BLaER1 treated with 17β-estradiol and CSF1 and Interleukin-3, amounts not matched to agents 10 nM and 100 nM (cell line): ENCODE results near the gene C14orf132.

ENCODE experiments used
- H3K27ac ChIP-seq, 11 experiments: shearing (Covaris generic); formaldehyde crosslinking; 2 replicates each; pipeline ENCODE4 v1.8.1; 2022
- H3K27me3 ChIP-seq, 11 experiments: shearing (Covaris generic); formaldehyde crosslinking; 2 replicates each; pipeline ENCODE4 v1.8.1; 2022
- H3K36me3 ChIP-seq, 11 experiments: shearing (Covaris generic); formaldehyde crosslinking; 2 replicates each; pipeline ENCODE4 v1.8.1; 2022
- H3K4me1 ChIP-seq, 10 experiments: shearing (Covaris generic); formaldehyde crosslinking; 2 replicates each; pipeline ENCODE4 v1.8.1; 2022
- H3K4me2 ChIP-seq, 11 experiments: shearing (Covaris generic); formaldehyde crosslinking; 2 replicates each; pipeline ENCODE4 v1.8.1; 2022
- H3K4me3 ChIP-seq, 10 experiments: shearing (Covaris generic); formaldehyde crosslinking; 2 replicates each; pipeline ENCODE4 v1.8.1; 2022
- H3K9ac ChIP-seq, 11 experiments: shearing (Covaris generic); formaldehyde crosslinking; 2 replicates each; pipeline ENCODE4 v1.8.1; 2022
- H3K9me3 ChIP-seq, 11 experiments: shearing (Covaris generic); formaldehyde crosslinking; replicated peaks in 1 of 11; 2 replicates each; pipeline ENCODE4 v1.8.1; 2022
- H4K20me1 ChIP-seq, 11 experiments: shearing (Covaris generic); formaldehyde crosslinking; 2 replicates each; pipeline ENCODE4 v1.8.1; 2022
- Cebpa-rat ChIP-seq, 11 experiments: shearing (Covaris generic); IDR thresholded peaks; 2 replicates each; pipeline ENCODE4 v1.8.1; 2022

C14orf132 gene

DNA sequence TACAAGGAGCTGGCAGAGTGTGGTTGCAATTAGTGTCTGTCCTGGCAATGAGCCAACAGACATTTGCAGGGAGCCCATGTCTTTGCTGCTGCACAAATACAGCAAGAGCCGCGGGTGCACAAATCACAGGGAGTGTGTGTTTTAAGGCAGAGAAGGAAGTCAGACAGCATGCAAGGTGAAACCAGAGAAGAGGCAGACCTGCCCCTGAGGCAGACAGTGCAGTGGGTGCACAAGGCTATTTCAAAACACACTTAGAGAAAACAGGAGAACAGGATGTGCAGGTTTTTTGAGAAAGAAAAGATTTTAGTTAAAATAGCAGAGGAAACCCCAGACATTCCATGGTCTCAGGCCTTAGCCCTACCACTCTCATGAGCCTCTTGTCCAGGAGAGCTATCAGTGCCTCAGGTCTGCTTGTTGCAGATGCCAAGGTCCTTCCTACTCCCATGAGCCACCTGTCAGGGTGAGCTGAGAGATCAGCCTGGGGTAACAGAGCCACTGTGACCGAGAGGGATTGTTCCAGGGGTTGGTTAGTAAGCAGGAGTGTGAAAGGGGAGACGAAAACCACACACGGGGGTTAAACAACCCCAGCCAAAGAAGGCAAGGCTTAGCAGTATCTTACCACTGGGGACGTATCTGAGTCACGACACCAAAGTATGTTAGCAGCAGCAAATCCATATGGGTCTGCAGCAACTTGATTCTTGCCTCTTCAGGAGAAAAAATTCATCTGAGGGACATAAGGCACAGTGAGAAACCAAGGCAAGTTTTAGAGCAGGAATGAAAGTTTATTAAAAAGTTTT, 78.1 kb downstream of the C14orf132 start:
- H3K4me2 ChIP-seq = peak overlapping the region in 2 of 11 experiments; percentile 43 to 64; a peak in 3 of 22 replicates
- no peaks in the 10 kb centered on the region for H4K20me1 ChIP-seq
- no peak overlapping the region for H3K27ac ChIP-seq
- H3K27me3 ChIP-seq = no peaks in the 10 kb centered on the region
- H3K4me1 ChIP-seq = peaks cover 0 to 23% (median 4%) of the 10 kb centered on the region in 10 experiments; a peak in 14 of 20 replicates
- H3K9me3 ChIP-seq = peaks cover 45 to 64% (median 57%) of the 10 kb centered on the region in 11 experiments
- H3K4me3 ChIP-seq = no peak overlapping the region
- no peak overlapping the region for H3K9ac ChIP-seq
- no peaks in the 10 kb centered on the region for H3K36me3 ChIP-seq
- no peak for TF ChIP-seq Cebpa-rat (IDR thresholded peaks at IDR 0.05)

- Histone ChIP-seq H3K9me3 (peaks cover 39 to 57% (median 50%) of the 10 kb centered on the region in 11 experiments), H3K27me3 (no peaks in the 10 kb centered on the region), H3K36me3 (no peaks in the 10 kb centered on the region), H3K4me1 (peaks cover 0 to 28% (median 10%) of the 10 kb centered on the region in 10 experiments; a peak in 14 of 20 replicates), H4K20me1 (no peaks in the 10 kb centered on the region), H3K27ac (no peak overlapping the region), H3K4me3 (no peak overlapping the region), H3K9ac (no peak overlapping the region), H3K4me2 (no peak overlapping the region)
- no peak for TF ChIP-seq Cebpa-rat (IDR thresholded peaks at IDR 0.05)
These were observed 78.8 kb downstream of the C14orf132 start for GRCh38 chr14:96117960-96118359.

GRCh38 chr14:96118391-96118790, 79.2 kb downstream of the C14orf132 start:
- H3K9me3 ChIP-seq = peaks cover 34 to 53% (median 46%) of the 10 kb centered on the region in 11 experiments
- H3K36me3 ChIP-seq = no peaks in the 10 kb centered on the region
- no peak overlapping the region for H3K4me3 ChIP-seq
- no peaks in the 10 kb centered on the region for H4K20me1 ChIP-seq
- no peaks in the 10 kb centered on the region for H3K27me3 ChIP-seq
- TF ChIP-seq Cebpa-rat (IDR thresholded peaks at IDR 0.05) = no peak
- no peak overlapping the region for H3K27ac ChIP-seq
- H3K4me1 ChIP-seq = peaks cover 0 to 32% (median 14%) of the 10 kb centered on the region in 10 experiments; a peak in 15 of 20 replicates
- no peak overlapping the region for H3K4me2 ChIP-seq
- no peak overlapping the region for H3K9ac ChIP-seq

GRCh38 chr14:96119947-96120346, 80.8 kb downstream of the C14orf132 start:
- Histone ChIP-seq H4K20me1 (no peaks in the 10 kb centered on the region), H3K27ac (no peak overlapping the region; a peak in 1 of 22 replicates), H3K27me3 (no peaks in the 10 kb centered on the region), H3K4me3 (no peak overlapping the region), H3K36me3 (no peaks in the 10 kb centered on the region), H3K4me1 (peaks cover 2 to 42% (median 30%) of the 10 kb centered on the region in 10 experiments; a peak in 17 of 20 replicates), H3K4me2 (peak overlapping the region in 3 of 11 experiments; percentile 5 to 27 (median 13); a peak in 2 of 22 replicates), H3K9me3 (peaks cover 19 to 37% (median 30%) of the 10 kb centered on the region in 11 experiments), H3K9ac (no peak overlapping the region)
- TF ChIP-seq Cebpa-rat (IDR thresholded peaks at IDR 0.05) = no peak

- Histone ChIP-seq H3K9ac (no peak overlapping the region), H3K27me3 (no peaks in the 10 kb centered on the region), H3K9me3 (peaks cover 14 to 33% (median 26%) of the 10 kb centered on the region in 11 experiments; a peak in 20 of 22 replicates), H3K36me3 (no peaks in the 10 kb centered on the region), H4K20me1 (no peaks in the 10 kb centered on the region), H3K4me1 (peaks cover 6 to 47% (median 34%) of the 10 kb centered on the region in 10 experiments), H3K4me3 (no peak overlapping the region), H3K4me2 (peak overlapping the region in 1 of 11 experiments; percentile 27; a peak in 1 of 22 replicates), H3K27ac (no peak overlapping the region)
- no peak for TF ChIP-seq Cebpa-rat (IDR thresholded peaks at IDR 0.05)
These were observed 81.2 kb downstream of the C14orf132 start for GRCh38 chr14:96120392-96120791.

DNA sequence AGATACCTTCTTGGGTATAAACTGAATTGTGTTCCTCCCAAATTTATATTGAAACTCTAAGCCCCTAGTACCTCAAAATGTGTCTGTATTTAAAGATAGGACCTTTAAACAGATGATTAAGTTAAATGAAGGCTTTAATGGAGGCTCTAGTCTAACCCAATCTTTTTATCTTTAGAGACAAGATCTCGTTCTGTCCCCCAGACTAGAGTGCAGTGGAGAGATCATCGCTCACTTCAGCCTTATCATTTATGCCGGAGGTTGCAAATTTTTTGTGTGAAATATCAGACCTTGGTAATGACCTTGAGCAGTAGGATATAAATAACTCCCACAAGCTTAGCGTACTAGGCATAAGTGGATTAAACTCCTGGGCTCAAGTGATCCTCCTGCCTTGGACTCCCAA, 81.8 kb downstream of the C14orf132 start:
- Histone ChIP-seq H3K9ac (no peak overlapping the region), H3K27me3 (no peaks in the 10 kb centered on the region), H3K9me3 (peaks cover 11 to 27% (median 21%) of the 10 kb centered on the region in 11 experiments; a peak in 20 of 22 replicates), H3K36me3 (no peaks in the 10 kb centered on the region), H4K20me1 (no peaks in the 10 kb centered on the region), H3K4me3 (no peak overlapping the region), H3K4me1 (peaks cover 12 to 52% (median 40%) of the 10 kb centered on the region in 10 experiments), H3K27ac (0 out of 22 replicates have a peak overlapping the region, but pooled peaks of 1 of the 11 experiments have one; percentile 18), H3K4me2 (no peak overlapping the region)
- TF ChIP-seq Cebpa-rat (IDR thresholded peaks at IDR 0.05) = no peak

DNA sequence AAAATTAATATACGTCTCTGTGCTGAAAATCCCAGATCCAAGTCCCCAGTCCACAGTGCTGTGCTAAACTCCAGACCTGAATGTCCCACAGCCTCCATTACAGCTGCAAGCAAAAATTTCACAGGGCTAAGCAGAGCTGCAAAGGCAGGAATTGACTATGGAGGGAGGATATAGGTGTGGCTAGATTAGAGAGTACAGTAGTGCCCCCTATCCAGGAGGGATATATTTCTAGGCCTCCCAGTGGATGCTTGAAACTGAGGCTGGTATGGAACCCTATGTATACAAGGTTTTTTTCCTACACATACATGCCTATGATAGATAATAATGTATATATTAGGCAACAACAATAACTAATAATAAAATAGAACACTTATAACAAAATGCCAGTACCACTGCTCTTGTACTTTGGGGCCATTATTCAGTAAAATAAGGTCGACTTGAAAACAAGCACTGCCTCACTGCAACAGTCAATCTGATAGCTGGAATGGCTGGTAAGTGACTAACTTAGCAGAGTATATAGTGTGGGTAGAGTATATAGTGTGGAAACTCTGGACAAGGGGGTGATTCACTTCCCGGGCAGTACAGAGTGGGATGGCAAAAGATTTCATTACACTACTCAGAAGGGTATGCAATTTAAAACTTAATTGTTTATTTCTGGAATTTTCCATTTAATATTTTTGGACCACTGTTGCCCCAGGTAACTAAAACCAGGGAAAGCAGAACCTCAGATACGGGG, 82.7 kb downstream of the C14orf132 start:
- peak overlapping the region in 1 of 11 experiments; percentile 57; a peak in 3 of 22 replicates for H3K27ac ChIP-seq
- H3K4me1 ChIP-seq = peaks cover 21 to 58% (median 46%) of the 10 kb centered on the region in 10 experiments
- no peak overlapping the region for H3K4me3 ChIP-seq
- peaks cover 11 to 19% (median 13%) of the 10 kb centered on the region in 11 experiments; a peak in 19 of 22 replicates for H3K9me3 ChIP-seq
- no peaks in the 10 kb centered on the region for H3K36me3 ChIP-seq
- H4K20me1 ChIP-seq = no peaks in the 10 kb centered on the region
- no peaks in the 10 kb centered on the region for H3K27me3 ChIP-seq
- no peak overlapping the region for H3K9ac ChIP-seq
- H3K4me2 ChIP-seq = peak overlapping the region in 6 of 11 experiments; percentile 24 to 61 (median 34); a peak in 9 of 22 replicates
- TF ChIP-seq Cebpa-rat (IDR thresholded peaks at IDR 0.05) = no peak

DNA sequence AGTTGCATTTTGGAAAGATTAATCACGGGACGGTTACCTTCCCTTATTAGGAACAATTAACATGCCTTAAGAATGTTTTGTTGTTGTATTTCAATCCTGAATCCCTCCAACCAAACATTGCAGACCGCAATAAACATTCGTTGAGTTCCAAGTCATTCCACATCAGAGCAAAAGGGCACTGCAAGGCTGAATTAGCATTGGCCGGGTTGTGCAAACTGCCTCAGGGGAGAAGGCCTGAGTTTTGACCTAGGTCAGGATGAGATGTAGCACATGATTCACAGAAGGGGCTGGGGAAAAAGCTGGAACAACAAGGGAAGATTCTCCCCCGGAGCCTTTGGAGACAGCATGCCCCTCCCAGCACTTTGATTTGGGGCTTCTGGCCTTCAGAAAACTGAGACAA, 83.3 kb downstream of the C14orf132 start:
- H4K20me1 ChIP-seq = no peaks in the 10 kb centered on the region
- H3K27ac ChIP-seq = peak overlapping the region in 4 of 11 experiments; percentile 9 to 57 (median 47); a peak in 4 of 22 replicates
- H3K9me3 ChIP-seq = peaks cover 5 to 12% (median 8%) of the 10 kb centered on the region in 11 experiments; a peak in 18 of 22 replicates
- H3K36me3 ChIP-seq = no peaks in the 10 kb centered on the region
- no peak overlapping the region for H3K9ac ChIP-seq
- no peaks in the 10 kb centered on the region for H3K27me3 ChIP-seq
- H3K4me2 ChIP-seq = peak overlapping the region in 8 of 11 experiments; percentile 2 to 61 (median 34); a peak in 12 of 22 replicates
- no peak for TF ChIP-seq Cebpa-rat (IDR thresholded peaks at IDR 0.05)
- peaks cover 27 to 65% (median 49%) of the 10 kb centered on the region in 10 experiments for H3K4me1 ChIP-seq
- H3K4me3 ChIP-seq = no peak overlapping the region
